SIG-M5 treated with dmso at 0.1 percent for 504 hours (cell line): ENCODE results near the gene LMNA.

ENCODE experiments used
- DNase-seq: peaks from one replicate; lab custom pipeline; 2025; ENCODE audit not compliant: unreplicated experiment; lab: John Stamatoyannopoulos, UW

Gene LMNA

GRCh38 chr1:156081917-156082308 lies 32.6 kb upstream of the LMNA start:
- no peak for DNase-seq

- peak; percentile 71 for DNase-seq
These were observed 32.0 kb upstream of the LMNA start, which contains the start of gene MEX3A for GRCh38 chr1:156082309-156083091. MEX3A (minus strand) TSS chr1:156082465; CDS start chr1:156081998, 467 bp downstream.

- DNase-seq, result no peak
These were observed 30.4 kb upstream of the LMNA start for GRCh38 chr1:156083800-156084790.

- DNase-seq, result no peak
These were observed 28.3 kb upstream of the LMNA start for GRCh38 chr1:156086256-156086662.

- no peak for DNase-seq
These were observed 24.8 kb upstream of the LMNA start for GRCh38 chr1:156089704-156090103.

- DNase-seq, result peak; percentile 72
These were observed 24.2 kb upstream of the LMNA start for GRCh38 chr1:156090138-156090839.

GRCh38 chr1:156090840-156091188 lies 23.7 kb upstream of the LMNA start:
- peak; percentile 81 for DNase-seq

GRCh38 chr1:156091610-156092009 lies 22.9 kb upstream of the LMNA start:
- DNase-seq, result no peak

- DNase-seq, result no peak
These were observed 18.5 kb upstream of the LMNA start for GRCh38 chr1:156095906-156096508.

GRCh38 chr1:156096640-156097391 lies 17.7 kb upstream of the LMNA start:
- DNase-seq, result peak; percentile 86

- no peak for DNase-seq
These were observed 16.9 kb upstream of the LMNA start for GRCh38 chr1:156097499-156098178.

- DNase-seq, result no peak
These were observed 15.7 kb upstream of the LMNA start for GRCh38 chr1:156098784-156099183.

- no peak for DNase-seq
These were observed 15.2 kb upstream of the LMNA start for GRCh38 chr1:156099282-156099681.

GRCh38 chr1:156100205-156100995 lies 14.1 kb upstream of the LMNA start:
- DNase-seq, result no peak

GRCh38 chr1:156101880-156102279 lies 12.6 kb upstream of the LMNA start:
- no peak for DNase-seq

GRCh38 chr1:156102633-156103511 lies 11.6 kb upstream of the LMNA start:
- DNase-seq, result peak; percentile 58

- no peak for DNase-seq
These were observed 11.0 kb upstream of the LMNA start for GRCh38 chr1:156103521-156103947.
